Measurements from ENCODE around the gene MCF2L2.
"Not testable (repeated sequence)": the region's sequence is repeated elsewhere in the genome, so short reads cannot be mapped to it uniquely, and the experiment has no call there.

The MCF2L2 gene

DNA sequence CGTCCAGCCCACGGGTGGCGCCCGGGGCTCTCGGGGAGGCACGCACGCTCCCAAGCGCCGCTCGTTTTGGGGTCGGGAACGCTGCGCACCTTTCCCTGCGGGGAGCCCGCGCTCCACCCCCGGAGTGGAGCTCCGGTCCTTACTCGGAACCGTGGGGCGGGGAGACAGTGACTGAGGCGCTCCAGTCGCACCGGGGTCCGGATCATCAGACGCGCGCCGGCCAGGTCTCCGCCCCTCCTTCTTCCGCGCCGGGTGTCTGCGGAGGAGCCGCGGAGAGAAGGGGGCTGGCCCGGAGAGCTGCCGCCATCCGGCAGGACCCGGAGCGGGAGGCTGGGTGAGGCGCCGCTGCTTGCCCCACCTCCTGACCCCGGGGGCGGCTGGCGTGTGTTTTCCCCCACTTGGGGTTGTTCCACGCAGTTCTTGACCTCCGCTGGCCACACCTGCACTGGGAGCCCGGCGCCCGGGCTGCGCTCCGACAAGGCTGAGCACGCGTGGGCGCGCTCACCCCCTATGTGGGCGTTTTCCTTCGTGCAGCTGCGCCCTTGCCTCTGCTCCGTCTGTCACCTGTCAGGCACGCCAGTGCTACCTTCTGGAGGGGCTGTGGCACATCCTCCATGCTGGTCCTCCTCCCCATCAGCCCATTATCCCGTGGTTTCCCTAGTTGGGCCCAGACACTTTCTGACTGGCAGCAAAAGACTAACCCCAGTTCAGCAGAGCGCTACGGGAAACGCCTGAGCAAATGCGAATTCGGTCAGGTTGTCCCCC lies at the start of gene MCF2L2:
TSS of gene MCF2L2 (minus strand) at position 173 of the 765 bp plus-strand sequence. CDS start 642 bp downstream, outside the sequence.
- DNase-seq: peak; percentile 88

GRCh38 chr3:183477801-183478456 lies 49.5 kb upstream of the MCF2L2 start:
- DNase-seq: no peak

- DNase-seq: not testable (repeated sequence)
Measured at GRCh38 chr3:183475764-183476162, 47.3 kb upstream of the MCF2L2 start.

DNA sequence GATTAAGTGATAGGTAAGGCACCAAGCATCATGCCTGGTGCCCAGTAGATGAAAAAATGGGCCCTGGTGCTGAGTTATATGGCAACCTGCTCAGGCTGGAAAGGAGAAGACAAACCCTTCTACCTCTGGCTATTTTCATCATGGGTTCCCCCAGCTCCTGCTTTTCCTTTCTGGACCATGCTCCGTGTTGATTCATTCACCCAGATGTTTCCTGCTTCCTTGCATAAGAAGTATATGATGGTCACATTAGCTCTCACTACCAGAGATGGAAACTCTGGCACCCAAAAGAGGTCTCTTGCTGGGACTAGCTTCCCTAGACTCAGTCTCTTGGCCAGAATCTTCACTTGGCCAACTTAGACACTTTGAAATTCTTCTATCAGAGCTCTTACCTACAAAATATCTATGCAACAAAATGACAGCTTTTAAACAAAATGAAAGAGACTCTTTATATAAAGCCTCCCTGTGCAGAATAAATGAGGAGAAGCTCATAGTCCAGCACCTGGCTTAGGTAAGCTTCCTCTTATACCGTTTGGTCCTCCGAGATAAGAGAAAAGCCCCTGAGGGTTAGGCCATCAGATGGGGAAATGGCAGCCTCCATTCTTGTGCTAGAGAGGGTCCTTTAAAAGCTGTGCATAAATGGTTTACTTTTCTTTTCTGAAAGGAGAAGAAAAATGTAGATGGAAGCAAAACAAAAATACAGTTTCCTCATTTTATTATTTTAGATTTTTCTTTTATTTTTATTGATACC lies 46.8 kb upstream of the MCF2L2 start:
- DNase-seq: no peak

DNA sequence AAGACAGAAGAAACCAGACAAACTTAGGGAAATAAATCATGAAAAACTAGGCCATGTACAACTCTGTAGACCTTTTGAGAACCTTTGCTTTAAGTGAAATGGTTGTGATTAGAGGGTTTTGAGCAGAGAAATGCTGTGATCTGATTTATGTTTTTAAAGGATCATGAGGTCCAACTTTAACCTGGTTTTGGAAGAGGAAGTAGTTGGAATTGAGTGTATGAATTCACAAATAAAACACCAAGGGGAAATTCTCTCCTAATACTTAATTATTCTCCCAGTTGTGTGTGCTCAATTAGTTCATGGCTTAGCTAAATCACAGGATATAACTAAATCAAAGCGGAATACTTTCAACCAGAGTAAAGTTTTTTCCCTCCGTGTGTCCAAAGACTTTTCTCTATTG lies 45.5 kb upstream of the MCF2L2 start:
- DNase-seq: no peak

GRCh38 chr3:183472155-183472554 lies 43.7 kb upstream of the MCF2L2 start:
- no peak for DNase-seq

- DNase-seq: no peak
Measured at GRCh38 chr3:183468424-183468823, 40.0 kb upstream of the MCF2L2 start.

DNA sequence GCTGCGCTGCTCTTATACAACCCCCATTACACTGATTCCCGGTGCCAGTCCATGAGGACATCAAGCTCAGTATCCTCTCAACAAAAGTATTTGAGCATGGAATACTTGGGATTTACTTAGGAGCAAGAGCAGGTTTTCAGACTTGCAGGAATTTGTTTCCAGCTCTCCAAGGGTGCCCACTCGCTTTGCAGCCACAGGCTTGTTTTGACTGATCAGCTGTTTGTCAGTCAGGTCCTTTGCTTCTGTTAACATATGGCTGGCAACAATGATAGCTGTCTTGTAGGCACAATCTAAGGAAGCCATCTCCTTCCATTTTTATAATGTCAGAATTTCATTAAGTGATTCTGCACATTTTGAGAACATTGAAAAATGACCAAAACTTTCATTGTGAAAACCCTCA lies 38.2 kb upstream of the MCF2L2 start:
- DNase-seq: no peak

DNA sequence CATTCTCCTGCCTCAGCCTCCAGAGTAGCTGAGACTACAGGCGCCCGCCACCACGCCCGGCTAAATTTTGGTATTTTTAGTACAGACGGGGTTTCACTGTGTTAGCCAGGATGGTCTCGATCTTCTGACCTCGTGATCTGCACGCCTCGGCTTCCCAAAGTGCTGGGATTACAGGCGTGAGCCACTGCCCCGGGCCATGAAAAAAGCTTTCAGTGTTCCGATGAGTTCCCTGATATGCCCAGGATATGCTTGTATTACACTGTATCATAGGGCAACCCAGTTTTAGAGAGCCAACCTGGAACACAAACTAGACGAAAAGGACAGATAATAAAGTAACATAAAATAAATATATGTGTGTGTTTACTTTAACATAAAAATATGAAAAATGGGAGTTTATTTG lies 37.3 kb upstream of the MCF2L2 start:
- DNase-seq: not testable (repeated sequence)

DNA sequence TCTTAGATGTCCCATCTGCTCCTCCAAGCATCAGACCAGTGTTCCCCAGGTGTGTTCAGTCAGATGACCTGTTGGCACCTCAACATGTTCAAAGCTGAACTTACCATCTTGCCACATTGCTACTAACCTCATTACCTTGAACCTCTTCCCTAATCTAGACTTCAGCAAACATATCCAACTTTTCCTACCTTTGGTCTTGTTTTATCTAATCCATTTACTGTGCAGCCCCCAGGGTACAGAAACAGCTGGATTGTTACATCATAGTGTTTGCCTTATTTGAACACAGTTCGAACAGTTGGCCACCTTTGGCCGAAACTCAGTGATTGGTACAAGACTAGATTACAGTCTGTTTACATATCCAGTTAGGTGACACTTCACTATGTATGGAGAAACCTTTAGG lies 36.1 kb upstream of the MCF2L2 start:
- DNase-seq: no peak

DNA sequence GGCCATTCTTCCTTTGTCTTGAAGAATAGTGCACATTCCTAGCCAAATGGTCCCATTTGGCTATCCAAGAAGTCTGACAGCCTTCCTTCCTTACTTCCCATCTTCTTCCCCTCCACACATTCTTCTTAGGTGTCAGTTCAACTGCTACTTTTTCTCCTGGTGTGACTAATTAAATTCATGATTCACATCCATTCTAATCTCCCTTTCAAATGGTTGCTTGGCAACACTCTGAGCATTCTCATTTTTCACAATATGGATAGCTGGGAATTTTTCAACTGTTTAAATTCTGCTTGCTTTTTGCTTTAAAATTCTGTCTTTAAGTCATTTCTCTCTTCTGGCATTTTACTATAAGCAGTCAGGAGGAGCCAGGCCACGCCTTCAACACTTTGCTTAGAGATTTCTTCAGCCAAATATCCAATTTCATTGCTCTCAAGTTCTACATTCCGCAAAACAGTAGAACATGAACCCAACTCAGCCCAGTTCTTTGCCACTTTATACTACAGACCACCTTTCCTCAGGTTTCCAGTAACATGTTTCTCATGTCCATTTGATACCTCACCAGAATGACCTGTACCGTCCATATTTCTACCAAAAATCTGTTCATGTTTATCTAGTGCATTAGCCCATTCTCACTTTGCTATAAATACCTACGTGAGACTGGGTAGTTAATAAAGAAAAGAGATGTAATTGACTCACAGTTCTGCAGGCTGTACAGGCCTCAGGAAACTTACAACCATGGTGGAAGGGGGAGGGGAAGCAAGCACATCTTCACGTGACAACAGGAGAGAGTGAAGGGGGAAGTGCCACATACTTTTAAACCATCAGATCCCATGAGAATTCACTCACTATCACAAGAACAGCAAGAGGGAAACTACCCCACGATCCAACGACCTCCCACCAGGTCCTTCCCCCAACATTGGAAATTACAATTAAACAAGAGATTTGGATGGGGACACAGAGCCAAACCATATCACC lies 31.9 kb upstream of the MCF2L2 start:
- DNase-seq: no peak

- DNase-seq: no peak
Measured at GRCh38 chr3:183455089-183455488, 26.7 kb upstream of the MCF2L2 start.

- no peak for DNase-seq
Measured at GRCh38 chr3:183454064-183454463, 25.6 kb upstream of the MCF2L2 start.

DNA sequence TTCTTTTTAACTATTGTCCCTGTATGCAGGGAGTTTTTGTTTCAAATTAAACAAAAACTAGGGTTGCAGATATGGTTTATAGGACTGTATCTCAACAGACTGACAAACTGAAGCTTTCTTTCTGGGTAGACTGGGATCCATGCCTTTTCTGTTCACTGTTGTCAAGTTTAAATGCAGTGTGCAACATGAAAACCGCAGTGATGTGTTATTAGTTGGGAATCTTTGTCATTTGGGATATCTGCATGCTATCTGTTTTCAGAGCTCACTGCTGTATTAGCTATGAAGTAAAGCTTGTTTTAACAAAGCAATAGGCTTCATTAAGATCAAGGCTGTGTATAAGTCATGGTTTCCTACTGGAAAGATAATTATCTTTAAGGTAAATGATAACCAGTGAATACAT lies 21.4 kb upstream of the MCF2L2 start:
- no peak for DNase-seq

GRCh38 chr3:183449391-183449790 lies 21.0 kb upstream of the MCF2L2 start:
- no peak for DNase-seq

DNA sequence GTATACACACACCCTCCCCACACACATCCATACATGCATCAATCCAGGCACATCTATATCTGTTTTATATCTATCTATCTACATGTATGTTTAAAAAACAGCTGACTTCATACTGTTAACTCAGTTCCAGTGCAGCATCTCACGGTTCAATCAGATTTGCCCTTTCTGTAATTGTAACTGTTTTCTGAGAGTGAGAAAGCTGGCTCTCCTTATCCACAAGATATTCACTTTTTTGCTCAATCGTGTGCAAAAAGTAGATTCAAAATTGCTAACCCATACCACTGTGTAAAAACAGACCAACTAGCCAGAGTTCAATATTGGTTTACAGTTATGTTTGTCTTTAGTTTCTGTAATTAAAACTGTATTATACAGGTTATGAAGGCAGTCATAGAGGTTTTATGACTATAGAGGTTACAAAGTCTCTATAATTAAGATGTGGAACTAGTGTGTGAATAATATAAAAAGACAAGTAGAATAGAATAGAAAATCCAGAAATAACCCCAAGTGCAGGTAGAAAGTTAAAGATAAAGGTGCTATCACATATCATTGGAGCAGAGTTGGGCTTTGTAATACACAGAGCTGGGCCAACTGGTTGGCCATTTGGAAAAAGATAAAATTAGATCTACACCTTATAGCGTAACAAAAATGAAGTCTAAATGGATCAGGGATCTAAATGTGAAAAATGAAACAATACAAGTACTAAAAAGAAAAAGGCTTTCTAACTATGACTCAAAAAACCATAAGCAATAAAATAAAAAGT lies 20.1 kb upstream of the MCF2L2 start:
- DNase-seq: no peak

GRCh38 chr3:183447206-183448001 lies 19.0 kb upstream of the MCF2L2 start:
- DNase-seq: peak; percentile 89

GRCh38 chr3:183446838-183447205 lies 18.4 kb upstream of the MCF2L2 start:
- no peak for DNase-seq

DNA sequence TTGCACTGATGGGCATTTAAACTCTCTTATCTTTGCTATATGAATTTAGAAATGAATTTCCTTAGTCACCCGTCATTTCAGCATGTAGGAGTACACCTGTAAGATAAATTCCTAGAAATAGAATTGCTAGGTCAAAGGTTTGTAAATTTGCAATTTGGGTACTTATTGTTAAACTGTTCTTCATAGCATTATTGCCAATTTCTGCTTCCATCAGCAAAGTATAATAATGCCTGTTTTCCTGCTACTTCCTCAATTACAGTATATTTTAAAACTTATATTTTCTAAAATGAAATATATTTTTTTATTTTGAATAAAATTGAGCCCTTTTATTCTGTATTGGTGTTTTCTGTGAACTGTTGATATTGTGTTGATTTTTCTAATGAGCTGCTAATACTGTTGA lies 16.3 kb upstream of the MCF2L2 start:
- no peak for DNase-seq

DNA sequence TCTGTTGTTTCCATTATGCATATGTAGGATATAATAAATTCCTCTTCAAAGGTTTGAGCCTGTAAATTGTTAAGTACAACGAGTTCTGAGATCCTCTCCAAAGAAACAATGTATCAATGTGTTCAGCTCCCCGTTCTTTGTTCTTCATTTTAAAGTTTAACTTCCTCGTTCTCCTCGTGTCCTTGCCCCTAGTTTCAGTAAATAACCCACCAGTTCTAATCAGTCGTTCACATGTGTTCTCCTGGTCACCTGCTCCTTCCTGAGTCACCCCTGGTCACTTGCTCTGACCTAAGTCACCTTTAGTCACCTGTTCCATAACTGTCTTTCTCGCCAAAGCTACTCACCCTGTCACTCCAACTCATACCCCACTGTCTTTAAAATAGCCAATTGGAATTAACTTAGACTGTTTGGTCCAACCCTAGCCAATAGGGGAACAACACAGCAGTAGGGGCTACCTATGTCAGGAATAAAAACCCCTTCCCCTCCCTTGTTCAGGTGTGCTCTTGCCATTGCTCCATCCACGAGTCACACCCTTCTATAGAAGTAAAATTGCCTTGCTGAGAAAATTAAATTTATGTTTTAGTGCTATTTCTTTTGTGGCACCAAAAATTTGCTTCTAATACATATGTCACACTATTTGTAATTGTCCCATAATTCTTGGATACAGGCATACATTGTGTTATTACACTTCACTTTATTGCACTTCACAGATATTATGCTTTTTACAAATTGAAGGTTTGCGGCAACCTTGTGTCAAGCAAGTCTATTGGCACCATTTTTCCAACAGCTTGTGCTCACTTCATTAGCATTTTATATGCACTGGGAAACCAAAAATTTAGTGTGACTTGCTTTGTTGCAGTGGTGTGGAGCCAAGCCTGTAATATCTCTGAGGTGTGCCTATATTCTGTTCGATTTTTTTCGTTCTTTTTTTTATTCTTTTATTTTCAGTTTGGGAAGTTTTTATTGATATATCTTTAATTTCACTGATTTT lies 15.3 kb upstream of the MCF2L2 start:
- DNase-seq: no peak
